ENCODE measurements around the gene KIF21A.
"Not testable (repeated sequence)": the region's sequence is repeated elsewhere in the genome, so short reads cannot be mapped to it uniquely, and the experiment has no call there.

Gene KIF21A

GRCh38 chr12:39341179-39341578 is 101.7 kb downstream of the KIF21A start:
- no peak for DNase-seq

DNA sequence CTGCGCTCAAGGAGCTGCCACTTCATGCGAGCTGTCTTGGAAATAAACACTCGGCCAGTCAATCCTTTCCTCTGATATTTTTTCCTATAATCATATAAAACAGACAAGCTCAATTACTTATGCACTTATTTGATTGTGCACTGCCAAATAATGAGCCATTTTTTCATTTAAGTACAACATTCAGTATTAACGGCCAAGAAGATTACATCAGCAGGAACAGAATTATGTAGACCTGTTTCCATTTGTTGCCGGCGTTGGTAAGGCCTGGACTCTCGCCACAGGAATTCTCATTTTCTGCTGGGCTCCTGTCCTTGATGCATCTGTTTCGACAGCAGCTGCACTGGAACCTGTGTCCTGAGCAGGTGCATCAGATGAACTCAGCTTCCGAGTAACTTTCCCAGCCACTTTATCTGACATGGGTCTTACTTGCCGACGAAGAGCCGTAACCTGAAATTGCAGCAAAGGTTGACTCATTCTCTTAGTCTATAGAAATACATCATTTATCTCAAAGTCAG is 110.2 kb downstream of the KIF21A start:
- no peak for DNase-seq

DNA sequence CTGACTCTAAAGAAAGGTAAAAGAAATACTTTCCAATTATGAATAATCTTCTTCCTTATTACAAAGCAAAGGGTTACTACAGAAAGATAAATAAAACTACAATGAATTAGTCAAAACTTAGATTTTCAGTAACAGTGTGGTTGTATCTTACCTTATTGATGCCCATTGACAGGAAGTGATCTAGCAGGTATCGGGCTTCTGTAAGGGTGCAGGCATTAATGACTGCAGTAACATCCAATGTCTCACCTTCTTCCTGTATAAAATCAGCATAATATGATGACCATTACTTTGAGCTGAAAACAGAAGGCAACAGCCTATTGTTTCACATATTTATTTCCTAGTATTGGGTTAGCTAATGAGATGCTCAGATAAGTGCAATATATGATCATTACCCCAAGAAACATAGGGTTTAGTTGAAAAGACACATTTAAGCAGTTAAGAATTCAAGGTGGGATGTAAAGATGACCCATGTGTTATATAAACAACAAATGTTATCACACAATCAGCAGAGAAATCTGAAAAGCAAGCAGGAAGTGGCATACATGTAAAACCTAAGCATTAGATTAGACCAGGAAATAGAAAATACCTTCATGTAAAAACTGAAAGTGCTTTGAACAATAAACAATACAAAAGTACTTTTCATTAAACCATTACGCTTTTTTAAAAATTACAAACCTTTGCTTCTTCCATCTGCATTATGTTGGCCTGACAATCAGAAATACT is 111.2 kb downstream of the KIF21A start:
- no peak for DNase-seq

DNA sequence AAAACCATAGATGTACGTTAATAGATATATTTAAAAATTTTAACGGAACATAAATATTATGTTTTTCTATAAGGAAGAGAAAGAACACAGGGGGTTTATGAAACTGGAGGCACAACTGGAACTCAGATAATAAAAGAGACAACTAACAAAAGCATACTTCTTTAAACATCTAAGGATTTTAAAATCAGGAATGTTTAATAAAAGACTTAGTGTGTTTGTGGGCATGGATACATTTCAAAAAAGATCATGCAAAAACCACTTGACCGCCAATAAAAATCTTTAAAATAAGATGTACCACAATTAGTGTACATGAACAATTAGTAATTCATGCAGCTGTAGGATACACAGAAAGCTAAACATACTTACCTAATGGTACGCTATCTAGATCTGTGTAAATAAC is 113.0 kb downstream of the KIF21A start:
- DNase-seq: no peak

DNA sequence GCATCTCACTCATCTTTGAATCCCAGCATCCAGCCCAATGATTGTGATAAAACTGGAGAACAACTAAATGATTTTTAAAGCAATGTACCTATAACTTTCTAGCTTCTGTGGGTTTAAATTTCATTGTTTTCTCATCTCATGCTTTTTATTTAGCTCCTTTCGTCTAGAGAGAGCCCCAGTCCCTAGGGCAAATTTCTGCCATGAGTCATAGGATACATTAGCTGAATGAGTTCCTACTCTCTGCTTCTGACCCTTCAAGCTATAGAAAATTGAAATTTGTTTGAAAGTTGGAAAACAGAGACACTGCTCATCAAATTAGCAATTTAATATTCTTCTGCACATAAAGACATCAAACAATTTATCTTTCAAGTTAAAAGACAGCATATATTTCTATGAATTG is 113.9 kb downstream of the KIF21A start:
- DNase-seq: no peak

GRCh38 chr12:39327965-39328364 is 115.0 kb downstream of the KIF21A start:
- DNase-seq: no peak

- DNase-seq: no peak
Measured at GRCh38 chr12:39327510-39327909, 115.4 kb downstream of the KIF21A start.

- DNase-seq: no peak
Measured at GRCh38 chr12:39319180-39319579, 123.7 kb downstream of the KIF21A start.

DNA sequence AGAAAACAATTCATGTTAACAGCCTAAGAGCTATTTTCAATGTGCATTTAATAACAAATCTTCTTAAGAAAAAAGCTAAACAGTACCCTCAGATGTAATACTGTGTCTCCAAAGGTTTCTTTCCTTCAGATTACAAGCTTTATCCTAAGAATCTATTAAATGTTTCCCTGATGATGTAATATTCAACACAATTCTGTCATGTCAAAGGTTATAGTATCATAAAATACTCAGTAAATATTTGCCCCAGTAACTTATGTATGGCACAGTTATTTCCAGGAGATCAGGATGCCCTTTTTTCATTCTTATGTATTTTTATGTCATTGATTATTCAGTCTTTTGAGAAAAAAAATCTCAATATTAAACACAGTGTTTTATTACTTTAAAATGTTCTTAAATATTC is 128.4 kb downstream of the KIF21A start:
- DNase-seq: no peak

GRCh38 chr12:39309516-39309915 is 133.4 kb downstream of the KIF21A start:
- no peak for DNase-seq

GRCh38 chr12:39301422-39301821 is 141.5 kb downstream of the KIF21A start:
- no peak for DNase-seq

DNA sequence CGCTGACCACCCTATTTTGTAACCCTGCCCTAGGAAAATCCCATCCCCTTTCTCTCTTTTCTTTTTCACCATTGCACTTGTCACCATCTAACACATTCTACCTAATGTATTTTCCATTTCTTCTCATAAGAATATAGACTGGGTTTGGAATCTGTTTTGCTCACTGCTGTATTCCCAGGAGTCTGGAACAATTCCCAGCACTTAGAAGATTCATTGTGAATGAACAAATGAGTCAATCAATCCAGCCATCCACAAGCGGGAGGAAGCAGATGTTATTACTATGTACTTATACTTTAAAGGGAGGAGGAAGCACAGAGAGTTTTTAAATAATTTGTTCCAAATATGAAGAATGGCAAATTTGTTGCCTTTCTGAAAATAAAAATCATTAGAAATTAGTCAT is 142.1 kb downstream of the KIF21A start:
- no peak for DNase-seq

DNA sequence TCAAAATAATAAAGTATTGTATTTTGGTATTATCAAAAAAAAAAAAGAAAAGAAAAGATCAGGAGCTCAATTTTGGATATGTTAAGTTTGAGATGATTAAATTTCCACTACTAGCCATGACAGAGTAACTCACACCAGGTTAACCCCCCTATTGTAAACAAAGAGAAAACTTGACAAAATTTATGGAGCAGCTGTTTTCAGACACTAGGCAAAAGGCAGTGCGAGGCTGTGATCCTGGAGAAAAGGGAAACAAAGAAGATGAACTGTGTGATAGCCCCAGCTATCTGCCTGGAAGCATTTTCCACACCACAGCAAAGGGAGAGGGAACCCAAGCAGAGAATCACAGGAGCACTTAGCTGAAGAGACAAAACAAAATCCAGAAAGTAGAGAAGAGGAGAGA is 145.0 kb downstream of the KIF21A start:
- no peak for DNase-seq

DNA sequence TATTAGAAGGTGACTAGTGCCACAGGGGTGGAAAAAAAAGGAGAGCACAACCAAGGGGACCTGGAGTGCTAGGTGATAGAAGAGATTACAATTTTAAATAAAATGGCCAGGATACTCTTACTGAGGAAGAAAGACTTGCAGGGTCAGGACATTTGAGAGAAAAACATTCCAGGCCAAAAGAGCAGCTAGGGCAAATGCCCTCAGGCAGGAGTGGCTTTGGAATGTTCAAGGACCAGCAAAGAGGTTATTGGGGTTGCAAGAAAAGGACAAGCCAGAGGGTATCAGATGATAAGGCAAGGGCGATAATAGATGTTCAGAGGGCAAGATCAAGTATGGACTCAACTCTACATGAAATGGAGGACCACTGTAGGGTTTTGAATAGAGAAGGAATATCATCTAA is 146.4 kb downstream of the KIF21A start:
- DNase-seq: no peak

GRCh38 chr12:39295593-39295992 is 147.3 kb downstream of the KIF21A start:
- DNase-seq: not testable (repeated sequence)

DNA sequence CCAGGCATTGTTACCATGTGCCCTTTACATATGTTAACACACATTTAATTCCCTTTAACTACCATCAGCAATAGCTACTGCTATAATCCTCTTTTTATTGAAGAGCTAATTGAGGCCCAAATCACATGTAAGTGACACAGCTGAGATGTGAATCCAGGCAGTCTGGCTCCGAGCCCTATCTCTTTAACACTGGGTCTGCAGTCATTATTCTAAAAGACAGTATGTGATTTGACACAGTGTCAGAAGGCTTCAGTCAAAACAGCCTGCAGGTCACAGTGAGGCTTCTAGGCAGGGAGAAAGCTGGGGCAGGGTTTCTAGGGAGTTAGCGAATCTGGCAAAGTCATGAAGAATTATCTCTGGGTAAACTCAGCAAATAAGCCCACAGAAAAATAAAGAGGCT is 148.2 kb downstream of the KIF21A start:
- DNase-seq: no peak

DNA sequence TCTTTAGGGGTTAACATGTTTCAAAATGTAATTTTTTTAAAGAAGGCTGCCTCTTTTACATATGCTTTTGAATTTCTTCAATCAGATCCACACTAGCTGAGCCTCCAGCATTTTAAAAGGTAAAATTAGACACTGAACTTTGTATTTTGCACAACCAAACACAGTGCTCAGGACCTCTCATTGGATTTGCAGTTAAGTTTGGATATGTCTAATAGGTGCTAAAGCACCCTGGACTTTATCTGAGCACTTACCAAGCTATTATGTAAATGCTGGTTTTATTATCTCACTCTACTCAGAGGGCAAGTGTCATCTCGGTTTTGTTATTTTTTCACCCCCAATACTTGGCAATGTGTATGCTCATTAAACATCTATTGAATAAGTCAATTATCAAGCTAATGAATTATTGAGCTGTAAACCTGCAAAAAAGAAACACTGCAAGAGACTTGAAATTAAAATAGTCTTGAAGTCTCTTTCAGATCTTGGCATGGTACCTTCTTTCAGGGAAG is 150.7 kb downstream of the KIF21A start:
- no peak for DNase-seq

DNA sequence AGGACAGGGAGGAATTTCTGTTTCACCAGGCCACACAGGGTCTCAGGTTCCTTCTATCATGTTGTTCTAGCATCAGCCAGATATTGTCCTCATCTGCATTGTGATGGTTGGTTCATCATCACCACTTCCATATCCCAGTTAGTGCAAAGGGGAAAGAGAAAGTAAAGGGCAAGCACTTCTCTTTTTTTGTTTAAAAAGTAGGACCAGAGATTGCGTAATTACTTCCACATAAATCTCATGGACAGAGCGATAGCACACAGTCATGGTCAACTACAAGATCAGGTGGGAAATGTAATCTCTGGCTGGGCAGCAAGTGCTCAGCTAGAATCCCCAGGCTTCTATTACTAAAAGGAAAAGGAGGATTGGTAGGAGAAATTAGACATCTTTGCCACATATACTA is 155.1 kb downstream of the KIF21A start:
- DNase-seq: no peak

DNA sequence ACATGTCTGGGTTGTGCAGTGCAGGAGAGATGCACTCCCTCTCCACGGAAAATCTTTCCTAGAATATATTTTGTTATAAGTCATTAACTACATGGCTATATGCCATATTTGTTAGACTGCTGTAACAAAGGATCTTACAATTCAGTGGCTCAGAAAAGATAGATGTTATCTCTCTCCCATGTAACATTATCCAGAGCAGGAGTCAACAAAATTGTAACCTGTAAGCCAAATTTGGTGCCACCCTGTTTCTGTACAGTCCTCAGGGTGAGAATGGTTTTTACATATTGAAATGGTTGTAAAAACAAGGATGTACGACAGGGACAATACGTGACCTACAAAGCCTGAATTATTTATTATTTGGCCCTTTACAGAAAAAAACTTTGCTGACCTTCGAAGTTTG is 155.5 kb downstream of the KIF21A start:
- no peak for DNase-seq

GRCh38 chr12:39278426-39278825 is 164.5 kb downstream of the KIF21A start:
- DNase-seq: no peak

DNA sequence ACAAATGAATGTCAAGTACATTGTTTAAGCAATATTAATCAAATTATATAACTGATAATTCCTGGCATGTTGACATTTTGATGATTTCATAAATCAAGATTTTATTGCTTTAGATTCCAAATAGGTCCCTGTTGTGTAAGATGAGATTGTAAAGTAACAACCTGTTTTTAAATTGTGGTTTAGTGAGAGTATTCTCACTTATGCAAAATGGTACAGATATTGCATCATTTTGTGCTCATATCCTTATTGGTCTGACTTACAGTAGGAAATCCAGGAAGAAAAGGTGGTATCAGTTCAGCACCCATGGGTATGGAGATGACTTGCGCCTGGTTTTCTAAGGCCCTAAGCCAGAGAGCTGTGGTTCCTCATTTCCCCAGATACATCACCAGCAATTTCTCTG is 165.5 kb downstream of the KIF21A start:
- no peak for DNase-seq

- no peak for DNase-seq
Measured at GRCh38 chr12:39275846-39276245, 167.1 kb downstream of the KIF21A start.

- DNase-seq: peak; percentile 38
Measured at GRCh38 chr12:39272871-39273655, 169.9 kb downstream of the KIF21A start.

DNA sequence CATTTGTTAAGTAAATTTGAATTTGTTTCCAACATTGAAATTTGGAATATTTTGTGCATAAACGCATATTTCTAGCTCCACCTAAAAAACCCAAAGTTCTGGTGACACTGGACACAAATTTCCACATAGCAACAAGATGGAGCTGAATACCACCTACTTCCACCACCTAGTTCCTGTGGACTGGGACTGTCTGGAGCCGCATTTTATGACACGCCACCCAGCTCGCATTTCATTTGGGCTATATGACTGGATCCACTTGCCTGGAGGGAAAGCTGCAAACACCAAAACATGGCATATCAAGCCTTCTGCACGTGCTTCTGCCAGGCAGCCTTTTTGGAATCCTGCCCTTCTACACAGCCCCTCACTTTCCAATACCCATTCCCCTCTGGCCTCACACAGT is 173.4 kb downstream of the KIF21A start:
- DNase-seq: no peak
